Activated CD4-positive, alpha-beta T cell treated with anti-CD3 and anti-CD28 coated beads, Interleukin-2, amount 10 ng/mL, durations not matched to agents 24 days and 14 days (primary cell): Measurements from ENCODE around the gene RPS3. TPM values are rescaled to one million over a fixed set of nuclear protein-coding genes. Genes with fewer than 3 reads are reported as not detected.

Source experiments
- DNase-seq: peaks from one replicate; pipeline ENCODE4 v3.0.0; 2022
- H3K27ac Mint-ChIP-seq: one replicate; pipeline ENCODE4 v1.8.0; 2022; ENCODE audit warnings: mild to moderate bottlenecking, mixed read lengths
- H3K27me3 Mint-ChIP-seq: one replicate; pipeline ENCODE4 v1.8.0; 2022; ENCODE audit warnings: mixed read lengths
- H3K36me3 Mint-ChIP-seq: one replicate; pipeline ENCODE4 v1.8.0; 2022; ENCODE audit warnings: low read depth, mild to moderate bottlenecking, mixed read lengths
- H3K4me1 Mint-ChIP-seq: one replicate; pipeline ENCODE4 v1.8.0; 2021; ENCODE audit warnings: mixed read lengths
- H3K4me3 Mint-ChIP-seq: one replicate; pipeline ENCODE4 v1.8.0; 2022; ENCODE audit warnings: mild to moderate bottlenecking, moderate library complexity, mixed read lengths
- H3K9me3 Mint-ChIP-seq: one replicate; pipeline ENCODE4 v1.8.0; 2021; ENCODE audit warnings: mixed read lengths
- intact Hi-C: fragments of 100-400 bp; cut with micrococcal nuclease; formaldehyde crosslinking; loops from one replicate; pipeline ENCODE4 v1.15.1; 2023
- total RNA-seq: library from RNA; stranded (reverse); gene quantifications from 2 replicates; pipeline ENCODE4 v1.2.3, GENCODE V29; 2022

The RPS3 gene
- total RNA-seq, 1 donor from 2014 or later: 3,385 TPM

DNA sequence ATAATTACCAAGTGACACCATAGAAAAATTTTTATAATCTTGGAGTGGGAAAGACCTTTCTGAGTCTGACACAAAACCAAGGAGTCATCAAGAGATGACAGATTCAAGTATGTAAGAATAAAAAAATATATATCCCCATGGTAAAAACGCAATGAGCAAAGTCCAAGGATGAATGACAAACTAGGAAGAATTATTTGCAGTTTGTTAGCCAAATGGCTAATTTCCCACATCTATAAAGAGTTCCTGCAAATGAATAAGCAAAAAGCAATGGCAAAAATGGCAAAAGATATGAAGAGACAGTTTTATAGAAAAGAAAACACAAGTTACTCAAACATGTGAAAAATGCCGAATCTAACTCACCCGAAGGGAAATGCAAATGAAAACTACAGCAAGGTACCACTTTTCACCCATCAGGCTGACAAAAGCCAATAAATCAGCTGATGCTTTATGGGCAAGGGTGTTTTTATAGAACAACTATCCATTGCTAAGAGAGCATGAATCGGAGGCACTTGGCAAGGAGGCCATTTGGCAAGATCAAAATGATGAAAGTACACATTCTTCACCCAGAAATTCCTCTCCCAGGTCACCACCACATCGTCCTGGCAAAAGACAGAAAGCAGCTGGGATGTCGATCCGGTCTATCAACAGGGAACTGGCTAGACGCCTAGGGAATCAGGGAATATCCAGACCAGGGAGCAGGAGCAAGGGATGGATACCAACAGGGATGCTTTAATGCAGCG lies 54.8 kb downstream of the RPS3 start:
- Mint-ChIP-seq H3K9me3 (no peaks in the 10 kb centered on the region), H3K4me1 (no peaks in the 10 kb centered on the region), H3K27ac (no peak overlapping the region), H3K27me3 (no peaks in the 10 kb centered on the region), H3K4me3 (no peak overlapping the region), H3K36me3 (no peaks in the 10 kb centered on the region)
- intact Hi-C loops: no loop called here
- DNase-seq: no peak

DNA sequence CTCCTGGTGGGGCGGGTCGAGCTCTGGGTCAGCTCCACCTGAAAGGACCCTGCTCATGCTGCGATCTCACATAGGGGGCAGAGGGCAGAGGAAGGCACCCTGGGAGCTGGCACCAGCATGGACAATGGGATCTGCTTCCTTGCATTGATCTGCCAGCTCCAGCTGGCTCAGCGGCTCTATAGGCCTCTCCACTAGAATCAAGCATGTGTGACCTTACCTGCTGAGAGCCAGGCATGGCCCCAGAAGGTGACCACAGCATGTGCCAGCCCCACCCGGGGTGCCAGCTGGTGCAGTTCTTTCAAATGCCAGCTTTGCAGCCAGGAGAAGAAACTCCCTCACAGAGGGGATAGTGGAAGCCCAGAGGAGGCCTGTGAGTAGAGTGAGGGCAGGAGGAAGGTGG lies 55.7 kb downstream of the RPS3 start:
- Mint-ChIP-seq H3K27ac (no peak overlapping the region), H3K27me3 (no peaks in the 10 kb centered on the region), H3K4me3 (no peak overlapping the region), H3K9me3 (no peaks in the 10 kb centered on the region), H3K4me1 (no peaks in the 10 kb centered on the region), H3K36me3 (no peaks in the 10 kb centered on the region)
- DNase-seq: no peak
- intact Hi-C loops: no loop called here

Other genes starting within 250 kb of the RPS3 start
- not detected in 2 replicates for gene SLCO2B1, start 248.4 kb upstream of the RPS3 start, total RNA-seq
- gene TPBGL, start 158.7 kb upstream of the RPS3 start, total RNA-seq: 0.19 and 0.61 TPM in 2 replicates
- gene ARRB1, start 47.9 kb upstream of the RPS3 start, total RNA-seq: 22.7 and 23.8 TPM in 2 replicates
- 1.7 and 2.0 TPM in 2 replicates for gene KLHL35, start 33.7 kb downstream of the RPS3 start, total RNA-seq
- 13.4 and 14.5 TPM in 2 replicates for gene GDPD5, start 126.4 kb downstream of the RPS3 start, total RNA-seq
- gene SERPINH1, start 162.7 kb downstream of the RPS3 start, total RNA-seq: 29.6 and 30.3 TPM in 2 replicates